BLaER1 treated with 17β-estradiol and CSF1 and Interleukin-3, amounts not matched to agents 10 nM and 100 nM (cell line): Measurements from ENCODE around the gene GSN.

Source experiments
- H3K27ac ChIP-seq, 11 experiments: shearing (Covaris generic); formaldehyde crosslinking; 2 replicates each; pipeline ENCODE4 v1.8.1; 2022
- H3K27me3 ChIP-seq, 11 experiments: shearing (Covaris generic); formaldehyde crosslinking; 2 replicates each; pipeline ENCODE4 v1.8.1; 2022
- H3K36me3 ChIP-seq, 11 experiments: shearing (Covaris generic); formaldehyde crosslinking; 2 replicates each; pipeline ENCODE4 v1.8.1; 2022
- H3K4me1 ChIP-seq, 10 experiments: shearing (Covaris generic); formaldehyde crosslinking; 2 replicates each; pipeline ENCODE4 v1.8.1; 2022
- H3K4me2 ChIP-seq, 11 experiments: shearing (Covaris generic); formaldehyde crosslinking; 2 replicates each; pipeline ENCODE4 v1.8.1; 2022
- H3K4me3 ChIP-seq, 10 experiments: shearing (Covaris generic); formaldehyde crosslinking; 2 replicates each; pipeline ENCODE4 v1.8.1; 2022
- H3K9ac ChIP-seq, 11 experiments: shearing (Covaris generic); formaldehyde crosslinking; 2 replicates each; pipeline ENCODE4 v1.8.1; 2022
- H3K9me3 ChIP-seq, 11 experiments: shearing (Covaris generic); formaldehyde crosslinking; replicated peaks in 1 of 11; 2 replicates each; pipeline ENCODE4 v1.8.1; 2022
- H4K20me1 ChIP-seq, 11 experiments: shearing (Covaris generic); formaldehyde crosslinking; 2 replicates each; pipeline ENCODE4 v1.8.1; 2022
- Cebpa-rat ChIP-seq, 11 experiments: shearing (Covaris generic); IDR thresholded peaks; 2 replicates each; pipeline ENCODE4 v1.8.1; 2022

The GSN gene

DNA sequence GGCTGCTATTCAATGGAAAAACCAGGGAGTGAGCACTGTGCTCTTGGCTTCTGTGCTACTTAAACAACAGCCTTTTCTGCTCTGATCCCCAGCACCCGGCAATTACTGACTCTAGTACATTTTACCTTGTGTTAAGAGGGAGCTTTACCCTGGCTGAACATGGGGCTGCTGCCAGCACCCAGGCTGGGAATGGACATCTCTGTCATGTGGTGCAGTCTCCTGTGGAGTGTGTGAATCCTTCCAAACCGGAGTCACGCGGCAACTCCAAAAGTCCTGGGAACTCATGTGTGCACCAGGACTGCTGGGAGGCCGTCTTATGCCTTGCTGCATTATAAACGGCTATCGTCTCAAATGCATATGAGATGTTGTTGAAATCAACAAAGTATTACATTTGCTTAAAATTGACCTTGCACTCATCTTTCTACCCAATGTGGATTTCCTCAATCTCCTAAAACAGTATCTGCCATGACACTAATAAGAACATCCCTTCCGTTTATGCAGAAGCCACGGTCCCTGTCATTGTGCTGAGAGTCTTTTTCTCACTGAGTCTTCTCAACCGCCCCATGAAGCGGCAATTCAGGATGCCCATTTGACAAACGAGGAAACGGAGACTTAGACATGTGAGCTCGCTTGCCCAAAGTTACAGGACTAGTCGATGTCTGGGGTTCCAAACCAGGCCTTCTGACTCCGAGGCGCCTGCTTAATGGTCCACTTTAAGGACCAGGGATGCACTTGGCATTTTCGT is 884 bp upstream of the GSN start:
- peaks cover 46 to 68% (median 49%) of the 10 kb centered on the region in 10 experiments for H3K4me1 ChIP-seq
- no peak for TF ChIP-seq Cebpa-rat (IDR thresholded peaks at IDR 0.05)

DNA sequence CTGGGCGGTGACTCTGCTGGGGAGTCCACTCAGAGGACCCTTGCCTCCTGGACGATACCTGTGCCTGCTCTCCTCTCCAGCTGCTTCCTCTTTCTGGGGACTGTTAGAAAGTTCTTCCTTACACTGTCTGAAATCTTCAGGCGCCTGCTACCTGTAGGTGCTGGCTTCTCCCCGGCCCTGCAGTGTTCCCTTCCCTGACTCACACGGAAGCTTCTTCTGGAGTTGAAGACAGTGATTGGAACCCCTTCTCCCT is 562 bp downstream of the GSN start:
- H4K20me1 ChIP-seq = peaks cover 0 to 4% (median 0%) of the 10 kb centered on the region in 11 experiments; a peak in 1 of 22 replicates
- H3K4me3 ChIP-seq = peak overlapping the region; percentile 68 to 97 (median 76)
- no peak for TF ChIP-seq Cebpa-rat (IDR thresholded peaks at IDR 0.05)
- peaks cover 51 to 72% (median 62%) of the 10 kb centered on the region in 10 experiments for H3K4me1 ChIP-seq
- peak overlapping the region; percentile 44 to 87 (median 72) for H3K27ac ChIP-seq
- H3K36me3 ChIP-seq = no peaks in the 10 kb centered on the region
- no peaks in the 10 kb centered on the region for H3K9me3 ChIP-seq
- peak overlapping the region; percentile 94 to 100 (median 99) for H3K4me2 ChIP-seq
- peak overlapping the region; percentile 63 to 88 (median 77) for H3K9ac ChIP-seq
- no peaks in the 10 kb centered on the region for H3K27me3 ChIP-seq

More for the DNA sequence above, 884 bp upstream of the GSN start:
- H3K27me3 ChIP-seq = no peaks in the 10 kb centered on the region
- H3K9me3 ChIP-seq = no peaks in the 10 kb centered on the region
- no peaks in the 10 kb centered on the region; a peak in 1 of 22 replicates for H4K20me1 ChIP-seq
- H3K27ac ChIP-seq = peak overlapping the region in 2 of 11 experiments; percentile 66 to 87; a peak in 5 of 22 replicates
- H3K36me3 ChIP-seq = no peaks in the 10 kb centered on the region
- H3K9ac ChIP-seq = peak overlapping the region in 5 of 11 experiments; percentile 69 to 88 (median 77); a peak in 4 of 22 replicates
- H3K4me2 ChIP-seq = peak overlapping the region; percentile 89 to 100 (median 99)
- peak overlapping the region in 7 of 10 experiments; percentile 68 to 95 (median 72); a peak in 12 of 20 replicates for H3K4me3 ChIP-seq

DNA sequence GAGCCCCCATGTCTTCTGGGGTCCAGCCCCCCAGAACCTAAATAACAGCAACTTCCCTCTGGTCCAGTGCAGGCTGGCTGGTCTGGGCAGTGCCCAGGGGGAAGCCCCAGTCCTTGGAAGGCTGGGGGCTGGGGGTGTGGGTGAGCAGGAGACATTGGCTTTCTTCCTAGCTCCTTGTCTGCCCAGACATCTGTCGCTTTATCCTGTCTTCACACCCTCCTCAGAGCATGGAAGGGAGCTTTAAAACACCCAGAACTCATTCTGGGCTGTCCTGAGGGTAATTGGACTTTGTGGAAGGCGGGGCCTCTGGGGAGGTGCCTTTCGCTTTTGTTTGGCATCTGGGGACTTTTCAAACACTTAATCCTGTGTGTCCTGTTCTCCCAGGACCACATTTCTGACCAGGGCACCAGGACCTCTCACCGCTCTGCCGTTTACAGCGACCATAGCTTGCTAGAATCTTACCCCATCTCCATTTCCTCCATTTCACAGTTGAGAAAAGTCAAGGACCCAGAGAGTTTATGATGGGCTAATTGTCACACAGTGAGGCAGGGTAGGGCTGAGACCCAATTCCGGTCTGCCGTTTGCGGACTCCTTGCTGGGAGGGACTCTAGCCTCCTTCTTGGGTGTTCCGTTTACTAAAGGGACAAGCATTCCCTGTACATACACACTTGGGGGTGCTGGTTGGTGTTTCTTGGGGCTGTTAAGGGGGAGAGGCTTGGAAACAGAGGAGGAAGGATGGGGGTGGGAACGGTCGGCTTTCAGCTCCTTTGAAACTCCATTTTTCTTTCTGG is 1.1 kb downstream of the GSN start:
- peak overlapping the region; percentile 94 to 100 (median 99) for H3K4me2 ChIP-seq
- peaks cover 55 to 75% (median 67%) of the 10 kb centered on the region in 10 experiments for H3K4me1 ChIP-seq
- no peaks in the 10 kb centered on the region for H3K9me3 ChIP-seq
- H4K20me1 ChIP-seq = peaks cover 0 to 4% (median 0%) of the 10 kb centered on the region in 11 experiments; a peak in 1 of 22 replicates
- peak overlapping the region; percentile 44 to 87 (median 72); a peak in 21 of 22 replicates for H3K27ac ChIP-seq
- no peak; a peak in 1 of 22 replicates for TF ChIP-seq Cebpa-rat (IDR thresholded peaks at IDR 0.05)
- H3K4me3 ChIP-seq = peak overlapping the region; percentile 68 to 97 (median 76)
- no peaks in the 10 kb centered on the region for H3K27me3 ChIP-seq
- H3K36me3 ChIP-seq = no peaks in the 10 kb centered on the region
- peak overlapping the region; percentile 63 to 88 (median 77) for H3K9ac ChIP-seq

DNA sequence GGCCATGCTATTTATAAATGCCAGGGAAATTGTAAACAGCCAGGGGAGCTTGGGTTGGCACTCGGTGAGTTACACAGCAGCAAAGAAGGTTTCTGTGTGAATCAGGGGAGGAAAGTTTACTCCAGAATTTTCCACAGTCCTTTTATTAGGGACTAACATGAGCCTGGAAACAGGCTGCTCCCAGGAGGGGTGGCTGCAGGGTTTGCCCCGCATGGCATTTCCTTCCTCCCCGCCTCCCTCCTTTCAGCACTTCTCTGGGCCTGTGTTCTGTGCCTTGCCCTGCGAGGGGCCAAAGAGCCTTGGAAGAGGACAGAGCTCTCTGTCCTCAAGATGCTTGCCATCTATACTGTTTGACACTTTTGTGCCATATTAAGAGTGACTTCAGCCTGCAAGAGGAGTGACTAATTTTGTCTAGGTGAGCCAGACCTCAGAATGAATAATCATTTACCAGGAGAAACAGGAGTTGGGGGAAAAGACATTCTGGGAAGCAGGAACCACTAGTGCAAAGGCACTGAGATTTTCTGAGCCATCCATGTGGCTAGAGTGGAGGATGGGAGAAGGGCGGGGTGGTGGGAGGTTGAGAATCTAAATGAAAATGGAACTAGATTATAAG is 1.8 kb downstream of the GSN start:
- H3K4me1 ChIP-seq = peaks cover 60 to 82% (median 71%) of the 10 kb centered on the region in 10 experiments
- TF ChIP-seq Cebpa-rat (IDR thresholded peaks at IDR 0.05) = no peak
- H3K27ac ChIP-seq = peak overlapping the region; percentile 44 to 87 (median 72); a peak in 21 of 22 replicates
- H3K4me2 ChIP-seq = peak overlapping the region; percentile 94 to 100 (median 99)
- peaks cover 0 to 8% (median 0%) of the 10 kb centered on the region in 11 experiments; a peak in 2 of 22 replicates for H4K20me1 ChIP-seq
- no peaks in the 10 kb centered on the region for H3K27me3 ChIP-seq
- peak overlapping the region; percentile 68 to 97 (median 76) for H3K4me3 ChIP-seq
- peaks cover 0 to 4% (median 0%) of the 10 kb centered on the region in 11 experiments; a peak in 1 of 22 replicates for H3K36me3 ChIP-seq
- H3K9me3 ChIP-seq = no peaks in the 10 kb centered on the region
- peak overlapping the region; percentile 63 to 88 (median 77) for H3K9ac ChIP-seq

DNA sequence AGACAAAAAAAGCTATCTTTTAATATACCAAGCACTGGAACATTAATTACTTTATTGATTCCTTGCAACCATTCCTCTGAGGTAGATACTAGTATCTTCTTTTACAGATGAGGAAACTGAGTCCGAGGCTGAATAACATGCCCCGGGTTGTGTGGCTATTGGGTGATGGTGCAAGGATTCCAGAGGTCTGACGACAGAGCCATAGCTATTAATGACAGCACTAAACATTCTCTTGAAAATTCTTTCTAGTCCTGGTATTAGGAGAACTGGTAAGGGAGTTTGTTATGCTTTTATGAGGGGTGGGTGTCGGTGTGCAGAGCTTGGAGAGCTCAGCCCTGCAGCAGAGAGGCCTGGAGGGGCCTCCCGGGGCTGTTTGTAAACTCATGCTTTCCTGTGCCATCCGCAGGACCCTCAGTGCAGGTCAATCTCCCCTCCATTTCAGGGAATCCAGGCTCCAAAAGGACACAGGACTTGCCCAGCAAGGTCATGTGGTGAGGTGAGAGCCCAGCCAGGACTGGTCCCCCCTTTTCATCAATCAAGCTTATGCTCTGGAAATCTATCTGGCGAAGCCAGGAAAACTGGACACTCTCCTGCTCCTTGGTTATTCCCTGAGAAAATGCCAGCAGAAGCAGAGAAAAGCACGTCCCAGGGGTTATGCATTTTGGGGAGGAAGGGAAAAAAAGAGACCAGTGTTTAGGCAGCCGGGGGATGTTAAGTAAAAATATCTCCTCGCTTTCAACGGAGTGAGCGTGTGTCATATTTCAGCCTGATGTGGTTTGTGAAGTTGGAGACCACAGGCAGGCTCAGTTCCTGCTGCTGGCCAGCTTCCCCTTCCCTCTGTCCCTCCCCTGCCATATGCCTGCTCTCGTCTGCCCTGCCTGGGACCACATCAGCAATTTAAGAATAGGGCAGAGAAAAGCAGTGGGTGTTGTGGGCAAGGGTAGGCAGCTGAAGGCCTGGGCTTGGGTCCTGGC is 3.7 kb downstream of the GSN start:
- peak overlapping the region; percentile 69 to 87 (median 81) for H3K27ac ChIP-seq
- no peaks in the 10 kb centered on the region for H3K9me3 ChIP-seq
- H3K9ac ChIP-seq = peak overlapping the region; percentile 68 to 88 (median 76)
- no peaks in the 10 kb centered on the region for H3K27me3 ChIP-seq
- TF ChIP-seq Cebpa-rat (IDR thresholded peaks at IDR 0.05) = no peak
- peak overlapping the region; percentile 94 to 100 (median 99) for H3K4me2 ChIP-seq
- H3K36me3 ChIP-seq = peaks cover 0 to 11% (median 0%) of the 10 kb centered on the region in 11 experiments; a peak in 3 of 22 replicates
- peaks cover 64 to 93% (median 79%) of the 10 kb centered on the region in 10 experiments for H3K4me1 ChIP-seq
- peak overlapping the region; percentile 34 to 97 (median 46); a peak in 19 of 20 replicates for H3K4me3 ChIP-seq
- H4K20me1 ChIP-seq = peaks cover 0 to 16% (median 0%) of the 10 kb centered on the region in 11 experiments; a peak in 2 of 22 replicates

DNA sequence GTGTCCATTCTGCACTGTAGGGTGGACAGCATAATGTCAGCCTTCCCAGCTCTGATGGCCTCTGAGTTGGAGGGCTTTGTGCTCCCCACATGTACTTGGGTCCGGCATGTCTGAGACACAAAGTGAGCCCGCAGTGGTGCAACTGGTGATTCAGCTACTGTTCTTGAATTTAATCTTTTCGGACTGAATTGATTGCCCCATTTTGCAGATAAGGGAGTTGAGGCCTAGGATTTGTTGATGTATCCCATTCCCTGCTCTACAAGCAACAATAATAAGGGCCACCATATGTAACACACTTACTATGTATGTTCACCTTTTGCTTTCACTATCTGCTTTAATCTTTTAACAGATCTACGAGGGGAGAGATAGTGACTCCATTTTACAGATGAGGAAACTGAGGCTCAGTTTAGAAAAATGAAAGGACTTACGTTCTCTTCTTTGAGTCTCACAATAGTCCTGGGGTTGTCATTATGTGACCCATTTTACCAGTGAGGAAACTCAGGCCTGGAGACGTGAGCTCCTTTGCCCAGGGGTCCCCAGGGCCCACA is 4.5 kb downstream of the GSN start:
- H3K4me2 ChIP-seq = peak overlapping the region; percentile 94 to 100 (median 99)
- H3K4me1 ChIP-seq = peaks cover 61 to 92% (median 75%) of the 10 kb centered on the region in 10 experiments
- H3K4me3 ChIP-seq = peak overlapping the region in 1 of 10 experiments; percentile 3; a peak in 1 of 20 replicates

DNA sequence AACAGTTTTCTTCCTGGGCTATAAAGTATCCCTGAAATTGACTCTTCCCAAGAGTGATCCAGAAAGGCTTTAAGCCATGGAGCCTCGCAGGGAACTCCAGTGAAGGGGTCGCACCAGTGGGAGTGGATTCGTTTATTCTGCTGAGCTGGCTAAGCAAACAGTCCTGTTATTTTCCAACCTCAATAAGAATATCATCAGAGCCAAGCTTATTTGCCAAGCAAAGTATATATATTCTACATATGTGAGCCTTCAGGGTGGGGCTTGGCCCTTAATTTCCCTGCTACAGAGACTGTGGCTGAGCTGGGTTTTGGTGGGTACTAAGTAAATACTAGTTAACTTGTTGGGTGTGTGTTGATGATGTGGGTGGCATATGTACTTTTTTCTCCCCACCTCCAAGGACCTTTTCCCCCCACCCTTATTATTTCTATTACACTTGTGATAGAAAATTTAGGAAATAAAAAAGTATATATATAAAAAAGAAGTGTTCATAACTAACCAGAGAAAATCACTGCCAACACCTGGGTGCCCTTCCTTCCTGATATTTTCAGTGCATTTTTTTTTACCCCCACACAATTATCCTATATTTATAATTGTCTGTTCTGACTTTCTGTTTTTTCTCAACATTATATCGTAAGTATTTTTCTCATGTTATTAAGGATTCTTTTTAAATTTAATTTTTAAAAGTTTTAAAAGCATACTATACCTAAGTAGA is 5.3 kb downstream of the GSN start:
- H4K20me1 ChIP-seq = peaks cover 0 to 16% (median 0%) of the 10 kb centered on the region in 11 experiments; a peak in 2 of 22 replicates
- peaks cover 0 to 11% (median 0%) of the 10 kb centered on the region in 11 experiments; a peak in 3 of 22 replicates for H3K36me3 ChIP-seq
- H3K27me3 ChIP-seq = no peaks in the 10 kb centered on the region
- peak overlapping the region in 10 of 11 experiments; percentile 49 to 87 (median 82); a peak in 18 of 22 replicates for H3K27ac ChIP-seq
- TF ChIP-seq Cebpa-rat (IDR thresholded peaks at IDR 0.05) = no peak
- H3K9ac ChIP-seq = peak overlapping the region in 7 of 11 experiments; percentile 2 to 30 (median 6); a peak in 4 of 22 replicates
- H3K9me3 ChIP-seq = no peaks in the 10 kb centered on the region
- peaks cover 58 to 95% (median 78%) of the 10 kb centered on the region in 10 experiments for H3K4me1 ChIP-seq
- H3K4me2 ChIP-seq = peak overlapping the region; percentile 94 to 100 (median 99)
- H3K4me3 ChIP-seq = no peak overlapping the region; a peak in 1 of 20 replicates

More for the DNA sequence above, 4.5 kb downstream of the GSN start:
- Histone ChIP-seq H3K27me3 (no peaks in the 10 kb centered on the region), H3K36me3 (peaks cover 0 to 11% (median 0%) of the 10 kb centered on the region in 11 experiments; a peak in 3 of 22 replicates), H3K9me3 (no peaks in the 10 kb centered on the region), H4K20me1 (peaks cover 0 to 16% (median 0%) of the 10 kb centered on the region in 11 experiments; a peak in 2 of 22 replicates), H3K27ac (peak overlapping the region; percentile 13 to 87 (median 81); a peak in 20 of 22 replicates), H3K9ac (peak overlapping the region in 10 of 11 experiments; percentile 2 to 77 (median 58); a peak in 14 of 22 replicates)
- TF ChIP-seq Cebpa-rat (IDR thresholded peaks at IDR 0.05) = no peak
